IPS-15b (cell line): ENCODE data around the gene DNM3.
"Not testable (repeated sequence)": the region's sequence is repeated elsewhere in the genome, so short reads cannot be mapped to it uniquely, and the experiment has no call there.

ENCODE experiments used
- H3K27me3 ChIP-seq: one replicate; pipeline ENCODE4 v1.6.1; 2013; ENCODE audit warnings: low read length; ENCODE audit not compliant: control insufficient read depth, insufficient read depth
- H3K36me3 ChIP-seq: one replicate; pipeline ENCODE4 v1.6.1; 2013; ENCODE audit warnings: low read length; ENCODE audit not compliant: control insufficient read depth, insufficient read depth
- H3K4me1 ChIP-seq: one replicate; pipeline ENCODE4 v1.6.1; 2013; ENCODE audit warnings: mild to moderate bottlenecking, low read length; ENCODE audit not compliant: control insufficient read depth, insufficient read depth
- H3K4me3 ChIP-seq: one replicate; pipeline ENCODE4 v1.5.1; 2013; ENCODE audit warnings: low read depth, low read length
- H3K9ac ChIP-seq: one replicate; pipeline ENCODE4 v1.6.1; 2013; ENCODE audit warnings: low read depth, mild to moderate bottlenecking, low read length
- H3K9me3 ChIP-seq: one replicate; pipeline ENCODE4 v1.6.1; 2013; ENCODE audit warnings: mild to moderate bottlenecking, low read length; ENCODE audit not compliant: control insufficient read depth, insufficient read depth

The DNM3 gene

GRCh38 chr1:172423336-172423735 lies 582.0 kb downstream of the DNM3 start:
- H3K36me3 ChIP-seq = no peaks in the 10 kb centered on the region
- peaks cover 14% of the 10 kb centered on the region for H3K4me1 ChIP-seq
- H3K27me3 ChIP-seq = no peaks in the 10 kb centered on the region
- H3K4me3 ChIP-seq = no peak overlapping the region
- H3K9ac ChIP-seq = no peak overlapping the region
- H3K9me3 ChIP-seq = no peaks in the 10 kb centered on the region

DNA sequence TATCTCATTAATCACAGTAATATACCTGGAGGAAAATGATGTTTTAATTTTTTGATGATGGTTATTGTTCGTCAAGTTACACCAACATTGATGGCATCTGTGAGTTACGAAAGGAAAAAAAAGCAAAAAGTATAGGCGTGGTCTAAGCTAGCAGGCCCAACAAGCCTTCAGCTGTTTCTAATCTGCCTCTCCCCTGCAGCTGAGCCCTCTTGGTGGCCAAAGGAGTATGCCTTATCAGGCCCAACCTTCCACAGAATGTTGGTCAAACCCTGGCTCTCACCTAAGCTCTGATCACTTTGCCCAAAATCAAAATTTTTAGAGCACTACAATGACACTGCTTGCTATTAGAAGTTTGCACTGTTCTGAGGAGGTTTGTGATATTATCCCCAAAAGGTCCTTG lies 584.0 kb downstream of the DNM3 start:
- Histone ChIP-seq H3K4me3 (no peak overlapping the region), H3K9ac (no peak overlapping the region), H3K36me3 (no peaks in the 10 kb centered on the region), H3K27me3 (no peaks in the 10 kb centered on the region), H3K9me3 (no peaks in the 10 kb centered on the region), H3K4me1 (peaks cover 14% of the 10 kb centered on the region)

GRCh38 chr1:172427191-172427590 lies 585.9 kb downstream of the DNM3 start:
- Histone ChIP-seq H3K4me1 (peaks cover 9% of the 10 kb centered on the region), H3K27me3 (no peaks in the 10 kb centered on the region), H3K36me3 (no peaks in the 10 kb centered on the region), H3K9me3 (no peaks in the 10 kb centered on the region), H3K4me3 (no peak overlapping the region), H3K9ac (no peak overlapping the region)

- Histone ChIP-seq H3K4me1 (peaks cover 9% of the 10 kb centered on the region), H3K4me3 (no peak overlapping the region), H3K9ac (no peak overlapping the region), H3K27me3 (no peaks in the 10 kb centered on the region), H3K36me3 (no peaks in the 10 kb centered on the region), H3K9me3 (no peaks in the 10 kb centered on the region)
Observed at GRCh38 chr1:172429331-172430127, 588.2 kb downstream of the DNM3 start.

- Histone ChIP-seq H3K4me1 (peaks cover 9% of the 10 kb centered on the region), H3K27me3 (no peaks in the 10 kb centered on the region), H3K9ac (no peak overlapping the region), H3K36me3 (no peaks in the 10 kb centered on the region), H3K4me3 (no peak overlapping the region), H3K9me3 (no peaks in the 10 kb centered on the region)
Observed at GRCh38 chr1:172430128-172430454, 588.8 kb downstream of the DNM3 start.

- H3K27me3 ChIP-seq = no peaks in the 10 kb centered on the region
- H3K4me3 ChIP-seq = no peak overlapping the region
- H3K36me3 ChIP-seq = no peaks in the 10 kb centered on the region
- H3K9ac ChIP-seq = no peak overlapping the region
- no peaks in the 10 kb centered on the region for H3K9me3 ChIP-seq
- peaks cover 5% of the 10 kb centered on the region for H3K4me1 ChIP-seq
Observed at GRCh38 chr1:172431204-172431603, 589.9 kb downstream of the DNM3 start.

DNA sequence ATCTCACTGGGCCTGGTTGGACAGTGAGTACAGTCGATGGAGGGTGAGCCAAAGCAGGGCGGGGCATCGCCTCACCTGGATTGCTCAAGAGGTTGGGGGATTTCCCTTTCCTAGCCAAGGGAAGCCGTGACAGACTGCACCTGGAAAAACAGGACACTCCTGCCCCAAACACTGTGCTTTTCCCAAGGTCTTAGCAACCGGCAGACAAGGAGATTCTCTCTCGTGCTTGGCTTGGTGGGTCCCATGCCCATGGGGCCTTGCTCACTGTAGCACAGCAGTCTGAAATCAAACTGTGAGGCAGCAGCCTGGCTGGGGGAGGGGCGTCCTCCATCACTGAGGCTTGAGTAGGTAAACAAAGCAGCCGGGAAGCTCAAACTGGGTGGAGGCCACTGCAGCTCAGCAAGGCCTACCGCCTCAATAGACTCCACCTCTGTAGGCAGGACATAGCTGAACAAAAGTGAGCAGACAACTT lies 590.5 kb downstream of the DNM3 start:
- Histone ChIP-seq H3K9me3 (no peaks in the 10 kb centered on the region), H3K4me3 (no peak overlapping the region), H3K27me3 (no peaks in the 10 kb centered on the region), H3K9ac (no peak overlapping the region), H3K36me3 (no peaks in the 10 kb centered on the region), H3K4me1 (no peaks in the 10 kb centered on the region)

GRCh38 chr1:172437183-172437582 lies 595.9 kb downstream of the DNM3 start:
- H3K27me3 ChIP-seq, H3K9ac ChIP-seq, H3K9me3 ChIP-seq, H3K4me3 ChIP-seq, H3K36me3 ChIP-seq, H3K4me1 ChIP-seq: not testable (repeated sequence)

DNA sequence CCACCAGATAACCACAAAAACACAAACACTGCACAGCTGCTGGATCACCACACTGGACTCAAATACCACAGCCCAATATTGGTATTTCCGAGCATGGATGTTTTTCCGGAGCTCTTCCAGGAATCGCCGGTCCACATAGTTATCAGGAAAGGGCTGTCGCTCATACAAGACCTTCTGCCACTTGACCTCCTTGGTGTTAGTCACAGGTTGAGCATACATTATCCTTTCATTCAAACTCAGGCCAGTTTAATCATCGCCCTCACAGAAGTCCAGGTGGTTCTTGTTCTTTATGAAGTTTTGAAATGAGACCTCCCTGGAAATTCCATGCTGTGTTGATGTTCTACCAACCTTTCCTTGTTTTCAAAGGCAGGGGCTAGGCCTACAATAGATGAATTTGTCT lies 601.1 kb downstream of the DNM3 start:
- no peaks in the 10 kb centered on the region for H3K9me3 ChIP-seq
- H3K9ac ChIP-seq = no peak overlapping the region
- H3K36me3 ChIP-seq = peaks cover 3% of the 10 kb centered on the region
- no peak overlapping the region for H3K4me3 ChIP-seq
- peaks cover 4% of the 10 kb centered on the region for H3K4me1 ChIP-seq
- H3K27me3 ChIP-seq = no peaks in the 10 kb centered on the region

DNA sequence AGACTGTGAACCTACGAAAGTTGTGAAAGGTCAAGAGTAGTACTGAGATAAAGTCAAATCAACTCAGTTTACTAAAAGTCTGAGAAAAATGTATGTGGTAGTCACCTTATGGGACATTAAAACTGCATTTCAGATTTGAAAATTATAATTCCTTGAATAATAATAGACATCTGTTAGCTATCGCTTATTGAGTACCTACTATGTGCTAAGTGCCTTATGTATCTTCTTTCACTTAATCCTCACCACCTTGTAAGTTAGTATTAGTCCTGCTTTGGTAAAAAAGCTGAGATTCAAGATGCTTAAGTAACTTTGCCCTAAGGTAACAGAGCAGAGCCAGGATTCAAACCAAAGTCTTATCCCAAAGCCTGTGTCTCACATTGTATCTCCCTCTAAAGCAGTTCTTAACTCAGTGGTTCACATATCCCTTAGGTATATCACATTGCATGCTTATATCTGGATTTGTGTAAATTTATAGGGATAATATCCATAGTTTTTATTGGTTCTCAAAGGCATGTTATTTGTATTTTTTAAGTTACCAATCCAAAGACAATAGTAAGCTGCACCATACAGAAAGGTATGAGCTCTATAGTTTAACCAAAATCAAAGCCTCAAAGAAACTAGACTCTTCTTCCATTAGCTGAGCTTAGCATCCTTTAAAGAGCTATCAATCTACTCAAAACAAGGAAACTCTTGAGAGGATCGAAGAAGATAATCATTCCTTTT lies 601.7 kb downstream of the DNM3 start:
- no peaks in the 10 kb centered on the region for H3K9me3 ChIP-seq
- H3K9ac ChIP-seq = peak overlapping the region; percentile 86
- H3K36me3 ChIP-seq = peaks cover 3% of the 10 kb centered on the region
- peaks cover 4% of the 10 kb centered on the region for H3K4me1 ChIP-seq
- peak overlapping the region; percentile 78 for H3K4me3 ChIP-seq
- H3K27me3 ChIP-seq = no peaks in the 10 kb centered on the region

DNA sequence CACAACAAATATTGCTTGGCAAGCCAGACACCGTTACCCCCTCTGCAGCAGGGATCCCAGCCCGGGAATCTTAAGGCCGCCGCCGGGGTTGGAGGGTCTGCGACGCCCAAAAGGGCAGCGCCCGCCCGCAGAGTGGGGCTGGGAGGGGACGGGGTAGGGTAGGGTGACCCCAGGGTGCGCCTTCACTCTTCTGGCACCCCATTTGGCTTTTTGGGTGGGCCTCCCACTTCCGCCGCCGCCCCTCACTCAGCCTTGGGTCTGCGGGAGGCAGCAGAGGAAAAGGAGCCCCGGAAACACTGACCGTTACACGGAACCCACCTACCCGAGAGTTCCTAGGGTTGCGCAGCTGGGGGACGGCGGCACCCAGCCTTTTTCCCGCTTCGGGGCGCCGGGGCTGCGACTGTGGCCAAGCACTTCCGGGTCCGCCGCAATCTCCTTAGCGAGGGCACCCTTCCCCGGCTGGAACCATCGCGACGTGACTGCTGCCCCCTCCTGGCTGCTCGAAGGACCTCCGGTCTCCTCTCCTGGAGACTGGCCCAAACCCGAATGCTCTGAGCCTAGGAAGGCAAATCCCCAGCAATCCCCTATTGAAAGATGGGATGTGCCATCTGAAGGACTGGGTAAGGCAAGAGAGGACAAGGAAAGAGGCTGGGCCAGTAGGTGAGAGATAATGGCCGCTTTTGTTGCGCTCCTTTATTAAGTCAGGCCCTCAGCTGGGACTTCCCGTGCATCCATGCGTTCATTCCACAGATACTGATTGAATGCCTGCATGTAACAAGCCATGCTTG lies 602.6 kb downstream of the DNM3 start, which contains the start of gene PIGC:
TSS of gene PIGC (minus strand) at position 404 of the 788 bp plus-strand sequence. CDS start 1,447 bp downstream, outside the sequence.
- peaks cover 4% of the 10 kb centered on the region for H3K4me1 ChIP-seq

More for the DNA sequence above, 602.6 kb downstream of the DNM3 start, which contains the start of gene PIGC:
- Histone ChIP-seq H3K27me3 (no peaks in the 10 kb centered on the region), H3K4me3 (peak within 1 kb of the TSS; percentile 78), H3K9ac (peak within 1 kb of the TSS; percentile 86), H3K36me3 (peaks cover 3% of the 10 kb centered on the region), H3K9me3 (no peaks in the 10 kb centered on the region)
